CD4-positive, alpha-beta T cell treated with Interleukin-17A for 4 hours (primary cell): ENCODE measurements around the gene SCN5A.

Experiments used
- DNase-seq: peaks from one replicate; pipeline ENCODE4 v3.0.0-alpha.2; 2020; ENCODE audit warnings: mixed read lengths

SCN5A gene

GRCh38 chr3:38598791-38599190 lies 50.7 kb downstream of the SCN5A start:
- DNase-seq: no peak

GRCh38 chr3:38597502-38598060 lies 51.9 kb downstream of the SCN5A start:
- DNase-seq: no peak

GRCh38 chr3:38595393-38595792 lies 54.1 kb downstream of the SCN5A start:
- DNase-seq: no peak

GRCh38 chr3:38590521-38590920 lies 59.0 kb downstream of the SCN5A start:
- DNase-seq: no peak

- no peak for DNase-seq
These were observed 60.2 kb downstream of the SCN5A start for GRCh38 chr3:38588995-38589937.

- no peak for DNase-seq
These were observed 61.0 kb downstream of the SCN5A start for GRCh38 chr3:38588371-38588971.

GRCh38 chr3:38587548-38588131 lies 61.8 kb downstream of the SCN5A start:
- DNase-seq: no peak

- no peak for DNase-seq
These were observed 62.7 kb downstream of the SCN5A start for GRCh38 chr3:38586546-38587520.

GRCh38 chr3:38585791-38586420 lies 63.6 kb downstream of the SCN5A start:
- DNase-seq: no peak

GRCh38 chr3:38583688-38584087 lies 65.8 kb downstream of the SCN5A start:
- no peak for DNase-seq

GRCh38 chr3:38582941-38583645 lies 66.4 kb downstream of the SCN5A start:
- DNase-seq: no peak

- no peak for DNase-seq
These were observed 67.2 kb downstream of the SCN5A start for GRCh38 chr3:38582316-38582715.

- DNase-seq: no peak
These were observed 67.7 kb downstream of the SCN5A start for GRCh38 chr3:38581774-38582173.

- DNase-seq: no peak
These were observed 68.8 kb downstream of the SCN5A start for GRCh38 chr3:38580450-38581382.

GRCh38 chr3:38579551-38580449 lies 69.7 kb downstream of the SCN5A start:
- no peak for DNase-seq

- no peak for DNase-seq
These were observed 70.3 kb downstream of the SCN5A start for GRCh38 chr3:38579141-38579540.

GRCh38 chr3:38578551-38578950 lies 70.9 kb downstream of the SCN5A start:
- no peak for DNase-seq

- DNase-seq: no peak
These were observed 71.4 kb downstream of the SCN5A start for GRCh38 chr3:38578081-38578475.
